Measurements from ENCODE around the gene PRICKLE1. TPM values are rescaled to one million over a fixed set of nuclear protein-coding genes. Genes with fewer than 3 reads are reported as not detected.

The PRICKLE1 gene
- polyA plus RNA-seq, 1 donor from 2014 or later, result 20.6 TPM

DNA sequence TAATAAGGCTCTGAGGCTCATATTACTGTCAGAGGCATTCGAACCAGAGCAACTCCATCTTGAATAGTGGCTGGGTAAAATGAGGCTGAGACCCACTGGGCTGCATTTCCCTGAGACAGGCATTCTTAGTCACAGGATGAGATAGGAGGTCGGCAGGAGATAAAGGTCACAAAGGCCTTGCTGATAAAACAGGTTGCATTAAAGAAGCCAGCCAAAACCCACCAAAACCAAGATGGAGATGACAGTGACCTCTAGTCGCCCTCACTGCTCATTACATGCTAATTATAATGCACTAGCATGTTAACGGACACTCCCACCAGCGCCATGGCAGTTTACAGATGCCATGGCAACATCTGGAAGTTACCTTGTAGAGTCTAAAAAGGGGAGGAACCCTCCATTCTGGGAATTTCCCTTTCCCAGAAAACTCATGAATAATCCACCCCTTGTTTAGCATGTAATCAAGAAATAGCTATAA lies 18.1 kb upstream of the PRICKLE1 start:
- Histone ChIP-seq H3K9me3 (ENCODE audit: low read length) (no peaks in the 10 kb centered on the region), H3K27ac (ENCODE audit: low read length) (no peak overlapping the region), H4K20me1 (ENCODE audit: insufficient read depth) (no peaks in the 10 kb centered on the region), H3K4me2 (ENCODE audit: low read length) (no peak overlapping the region), H3K9ac (ENCODE audit: low read length) (no peak overlapping the region), H3F3A (ENCODE audit: insufficient read depth, low read length, poor library complexity, severe bottlenecking) (no peaks in the 10 kb centered on the region), H3K79me2 (replicated peaks; ENCODE audit: insufficient read depth, low read length) (no peaks in the 10 kb centered on the region), H3K36me3 (ENCODE audit: insufficient read depth, low read length) (no peaks in the 10 kb centered on the region), H2AFZ (ENCODE audit: low read depth, low read length) (no peak overlapping the region), H3K27me3 (ENCODE audit: insufficient read depth, low read depth, low read length) (no peaks in the 10 kb centered on the region), H3K9me2 (ENCODE audit: insufficient read depth, low read length) (no peaks in the 10 kb centered on the region), H3K4me3 (ENCODE audit: low read length) (no peak overlapping the region)
- TF ChIP-seq SMC3 (conservative IDR thresholded peaks at IDR 0.05; ENCODE audit: poor library complexity) (no peak), EZH2 (IDR thresholded peaks at IDR 0.05; ENCODE audit: borderline replicate concordance, insufficient read depth, low read length, poor library complexity, severe bottlenecking) (no peak), RAD21 (conservative IDR thresholded peaks at IDR 0.05) (no peak), TAF1 (IDR thresholded peaks at IDR 0.05; ENCODE audit: low read depth) (no peak), EP300 (conservative IDR thresholded peaks at IDR 0.05; ENCODE audit: poor library complexity, severe bottlenecking) (no peak), POLR2AphosphoS5 (IDR thresholded peaks at IDR 0.05) (no peak), MXI1 (conservative IDR thresholded peaks at IDR 0.05; ENCODE audit: poor library complexity, severe bottlenecking) (no peak)
- TF ChIP-seq, protein P1, sequence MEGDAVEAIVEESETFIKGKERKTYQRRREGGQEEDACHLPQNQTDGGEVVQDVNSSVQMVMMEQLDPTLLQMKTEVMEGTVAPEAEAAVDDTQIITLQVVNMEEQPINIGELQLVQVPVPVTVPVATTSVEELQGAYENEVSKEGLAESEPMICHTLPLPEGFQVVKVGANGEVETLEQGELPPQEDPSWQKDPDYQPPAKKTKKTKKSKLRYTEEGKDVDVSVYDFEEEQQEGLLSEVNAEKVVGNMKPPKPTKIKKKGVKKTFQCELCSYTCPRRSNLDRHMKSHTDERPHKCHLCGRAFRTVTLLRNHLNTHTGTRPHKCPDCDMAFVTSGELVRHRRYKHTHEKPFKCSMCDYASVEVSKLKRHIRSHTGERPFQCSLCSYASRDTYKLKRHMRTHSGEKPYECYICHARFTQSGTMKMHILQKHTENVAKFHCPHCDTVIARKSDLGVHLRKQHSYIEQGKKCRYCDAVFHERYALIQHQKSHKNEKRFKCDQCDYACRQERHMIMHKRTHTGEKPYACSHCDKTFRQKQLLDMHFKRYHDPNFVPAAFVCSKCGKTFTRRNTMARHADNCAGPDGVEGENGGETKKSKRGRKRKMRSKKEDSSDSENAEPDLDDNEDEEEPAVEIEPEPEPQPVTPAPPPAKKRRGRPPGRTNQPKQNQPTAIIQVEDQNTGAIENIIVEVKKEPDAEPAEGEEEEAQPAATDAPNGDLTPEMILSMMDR (IDR thresholded peaks at IDR 0.05; ENCODE audit: poor library complexity, severe bottlenecking), result no peak
- TF ChIP-seq, protein P2, sequence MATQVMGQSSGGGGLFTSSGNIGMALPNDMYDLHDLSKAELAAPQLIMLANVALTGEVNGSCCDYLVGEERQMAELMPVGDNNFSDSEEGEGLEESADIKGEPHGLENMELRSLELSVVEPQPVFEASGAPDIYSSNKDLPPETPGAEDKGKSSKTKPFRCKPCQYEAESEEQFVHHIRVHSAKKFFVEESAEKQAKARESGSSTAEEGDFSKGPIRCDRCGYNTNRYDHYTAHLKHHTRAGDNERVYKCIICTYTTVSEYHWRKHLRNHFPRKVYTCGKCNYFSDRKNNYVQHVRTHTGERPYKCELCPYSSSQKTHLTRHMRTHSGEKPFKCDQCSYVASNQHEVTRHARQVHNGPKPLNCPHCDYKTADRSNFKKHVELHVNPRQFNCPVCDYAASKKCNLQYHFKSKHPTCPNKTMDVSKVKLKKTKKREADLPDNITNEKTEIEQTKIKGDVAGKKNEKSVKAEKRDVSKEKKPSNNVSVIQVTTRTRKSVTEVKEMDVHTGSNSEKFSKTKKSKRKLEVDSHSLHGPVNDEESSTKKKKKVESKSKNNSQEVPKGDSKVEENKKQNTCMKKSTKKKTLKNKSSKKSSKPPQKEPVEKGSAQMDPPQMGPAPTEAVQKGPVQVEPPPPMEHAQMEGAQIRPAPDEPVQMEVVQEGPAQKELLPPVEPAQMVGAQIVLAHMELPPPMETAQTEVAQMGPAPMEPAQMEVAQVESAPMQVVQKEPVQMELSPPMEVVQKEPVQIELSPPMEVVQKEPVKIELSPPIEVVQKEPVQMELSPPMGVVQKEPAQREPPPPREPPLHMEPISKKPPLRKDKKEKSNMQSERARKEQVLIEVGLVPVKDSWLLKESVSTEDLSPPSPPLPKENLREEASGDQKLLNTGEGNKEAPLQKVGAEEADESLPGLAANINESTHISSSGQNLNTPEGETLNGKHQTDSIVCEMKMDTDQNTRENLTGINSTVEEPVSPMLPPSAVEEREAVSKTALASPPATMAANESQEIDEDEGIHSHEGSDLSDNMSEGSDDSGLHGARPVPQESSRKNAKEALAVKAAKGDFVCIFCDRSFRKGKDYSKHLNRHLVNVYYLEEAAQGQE (IDR thresholded peaks at IDR 0.05; ENCODE audit: borderline replicate concordance), result no peak

- Histone ChIP-seq H3K4me3 (ENCODE audit: low read length) (no peak overlapping the region), H4K20me1 (ENCODE audit: insufficient read depth) (no peaks in the 10 kb centered on the region), H3F3A (ENCODE audit: insufficient read depth, low read length, poor library complexity, severe bottlenecking) (no peaks in the 10 kb centered on the region), H3K9me3 (ENCODE audit: low read length) (no peaks in the 10 kb centered on the region), H3K27me3 (ENCODE audit: insufficient read depth, low read depth, low read length) (no peaks in the 10 kb centered on the region), H3K9me2 (ENCODE audit: insufficient read depth, low read length) (no peaks in the 10 kb centered on the region), H3K27ac (ENCODE audit: low read length) (no peak overlapping the region), H3K36me3 (ENCODE audit: insufficient read depth, low read length) (no peaks in the 10 kb centered on the region), H3K4me2 (ENCODE audit: low read length) (no peak overlapping the region), H2AFZ (ENCODE audit: low read depth, low read length) (no peak overlapping the region), H3K9ac (ENCODE audit: low read length) (no peak overlapping the region), H3K79me2 (replicated peaks; ENCODE audit: insufficient read depth, low read length) (no peaks in the 10 kb centered on the region)
- TF ChIP-seq TAF1 (IDR thresholded peaks at IDR 0.05; ENCODE audit: low read depth), result no peak
- TF ChIP-seq MXI1 (conservative IDR thresholded peaks at IDR 0.05; ENCODE audit: poor library complexity, severe bottlenecking), result no peak
- no peak for TF ChIP-seq RAD21 (conservative IDR thresholded peaks at IDR 0.05)
- TF ChIP-seq SMC3 (conservative IDR thresholded peaks at IDR 0.05; ENCODE audit: poor library complexity), result no peak
- TF ChIP-seq, protein P2 (IDR thresholded peaks at IDR 0.05; ENCODE audit: borderline replicate concordance), result no peak
- no peak for TF ChIP-seq POLR2AphosphoS5 (IDR thresholded peaks at IDR 0.05)
- TF ChIP-seq, protein P1 (IDR thresholded peaks at IDR 0.05; ENCODE audit: poor library complexity, severe bottlenecking), result no peak
- TF ChIP-seq EZH2 (IDR thresholded peaks at IDR 0.05; ENCODE audit: borderline replicate concordance, insufficient read depth, low read length, poor library complexity, severe bottlenecking), result no peak
- TF ChIP-seq EP300 (conservative IDR thresholded peaks at IDR 0.05; ENCODE audit: poor library complexity, severe bottlenecking), result no peak
These were observed 16.9 kb upstream of the PRICKLE1 start for GRCh38 chr12:42606471-42606870.
